ENCODE data around the gene MIGA2. TPM values are rescaled to one million over a fixed set of nuclear protein-coding genes. Genes with fewer than 3 reads are reported as not detected.

Gene MIGA2
- total RNA-seq, 4 donors from 2014 or later, result 37.7 to 66.1 (median 47.4) TPM

DNA sequence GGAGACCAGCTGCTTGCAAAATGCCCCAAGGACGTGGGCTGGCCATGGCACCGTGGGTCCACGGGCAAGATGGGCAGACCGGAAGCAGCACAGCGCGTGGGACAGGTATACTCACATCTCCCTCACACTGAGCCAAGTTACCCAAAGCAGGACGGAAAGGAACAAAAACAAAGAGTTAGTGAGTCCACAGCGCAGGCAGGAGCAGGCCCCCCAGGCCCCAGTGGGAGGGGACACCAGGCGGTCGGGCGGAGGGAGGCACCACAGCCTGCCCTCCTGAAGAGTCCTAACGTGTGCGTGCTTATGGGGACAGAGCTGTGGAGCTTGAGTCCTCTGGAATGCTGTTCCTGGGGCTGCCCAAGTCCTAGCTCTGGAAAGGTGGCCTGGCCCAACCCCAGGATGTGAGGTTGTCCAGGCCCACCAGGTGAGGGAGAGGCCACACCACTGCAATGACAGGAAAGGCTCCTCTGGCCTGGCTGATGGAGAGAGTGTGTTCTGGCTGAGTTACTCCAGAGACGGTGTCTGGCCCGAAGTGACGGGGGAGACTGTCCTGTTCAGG lies 23.5 kb upstream of the MIGA2 start:
- TF ChIP-seq, protein P1, sequence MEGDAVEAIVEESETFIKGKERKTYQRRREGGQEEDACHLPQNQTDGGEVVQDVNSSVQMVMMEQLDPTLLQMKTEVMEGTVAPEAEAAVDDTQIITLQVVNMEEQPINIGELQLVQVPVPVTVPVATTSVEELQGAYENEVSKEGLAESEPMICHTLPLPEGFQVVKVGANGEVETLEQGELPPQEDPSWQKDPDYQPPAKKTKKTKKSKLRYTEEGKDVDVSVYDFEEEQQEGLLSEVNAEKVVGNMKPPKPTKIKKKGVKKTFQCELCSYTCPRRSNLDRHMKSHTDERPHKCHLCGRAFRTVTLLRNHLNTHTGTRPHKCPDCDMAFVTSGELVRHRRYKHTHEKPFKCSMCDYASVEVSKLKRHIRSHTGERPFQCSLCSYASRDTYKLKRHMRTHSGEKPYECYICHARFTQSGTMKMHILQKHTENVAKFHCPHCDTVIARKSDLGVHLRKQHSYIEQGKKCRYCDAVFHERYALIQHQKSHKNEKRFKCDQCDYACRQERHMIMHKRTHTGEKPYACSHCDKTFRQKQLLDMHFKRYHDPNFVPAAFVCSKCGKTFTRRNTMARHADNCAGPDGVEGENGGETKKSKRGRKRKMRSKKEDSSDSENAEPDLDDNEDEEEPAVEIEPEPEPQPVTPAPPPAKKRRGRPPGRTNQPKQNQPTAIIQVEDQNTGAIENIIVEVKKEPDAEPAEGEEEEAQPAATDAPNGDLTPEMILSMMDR (IDR thresholded peaks at IDR 0.05), result no peak
- no peak for TF ChIP-seq POLR2A (IDR thresholded peaks at IDR 0.05)
- no peak overlapping the region for H3K4me3 ChIP-seq (ENCODE audit: low read depth, poor library complexity, severe bottlenecking)
- DNase-seq (ENCODE audit: low spot score in 2 of 2), result no peak
- intact Hi-C loops (cut with DNase I; ENCODE audit: low total_unique reads), result no loop called here
- WGBS, 2 donors, result 93 to 95% methylated on average over 16 of the region's 16 CpGs

DNA sequence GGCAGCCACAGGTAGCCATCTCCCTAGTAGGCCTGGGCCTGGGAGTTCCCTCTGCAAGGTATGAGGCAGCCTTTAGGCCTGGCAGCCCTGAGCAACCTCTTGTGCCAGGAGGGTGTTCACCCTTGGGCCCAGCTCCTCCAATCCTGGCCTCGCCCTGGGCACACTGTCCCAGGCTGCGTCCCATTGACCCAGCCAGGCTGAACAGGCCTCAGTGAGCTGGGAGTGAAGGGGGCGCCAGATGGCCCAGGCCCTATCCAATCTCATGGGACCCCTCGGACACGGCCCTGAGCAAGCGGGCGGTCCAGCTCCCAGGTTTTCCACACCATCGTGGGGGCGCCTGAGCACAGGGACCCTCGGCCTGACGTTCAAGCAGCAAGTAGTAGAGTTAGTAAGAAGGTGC lies 22.8 kb upstream of the MIGA2 start:
- intact Hi-C loops (cut with DNase I; ENCODE audit: low total_unique reads), result no loop called here
- WGBS, 2 donors, result 90 to 93% methylated on average over 10 to 11 of the region's 11 CpGs
- DNase-seq (ENCODE audit: low spot score in 2 of 2), result no peak
- TF ChIP-seq POLR2A (IDR thresholded peaks at IDR 0.05), result no peak
- TF ChIP-seq, protein P1 (IDR thresholded peaks at IDR 0.05), result no peak
- no peak overlapping the region for H3K4me3 ChIP-seq (ENCODE audit: low read depth, poor library complexity, severe bottlenecking)

DNA sequence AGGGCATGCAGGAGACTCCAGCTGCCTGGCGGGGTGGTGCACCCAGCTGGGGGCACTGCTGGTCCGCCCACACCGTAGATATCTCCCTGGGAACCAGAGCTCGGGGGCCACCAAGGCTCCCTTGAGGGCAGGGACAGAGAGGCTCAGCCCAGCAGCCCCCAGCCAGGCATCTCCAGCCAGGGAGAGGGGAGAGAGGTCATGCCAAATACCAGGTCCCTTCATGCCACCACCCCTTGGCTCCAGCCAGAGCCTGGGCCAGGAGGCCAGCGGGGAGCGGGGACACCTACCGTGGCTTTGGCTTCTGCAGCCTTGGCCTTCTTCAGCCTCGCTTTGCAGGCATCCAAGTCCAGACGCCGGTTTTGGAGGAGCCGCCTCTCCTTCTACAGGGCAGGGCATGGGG lies 22.3 kb upstream of the MIGA2 start:
- WGBS, 2 donors, result 90 to 92% methylated on average over 9 to 11 of the region's 11 CpGs
- intact Hi-C loops (cut with DNase I; ENCODE audit: low total_unique reads), result no loop called here
- TF ChIP-seq, protein P1 (IDR thresholded peaks at IDR 0.05), result no peak
- TF ChIP-seq POLR2A (IDR thresholded peaks at IDR 0.05), result no peak

DNA sequence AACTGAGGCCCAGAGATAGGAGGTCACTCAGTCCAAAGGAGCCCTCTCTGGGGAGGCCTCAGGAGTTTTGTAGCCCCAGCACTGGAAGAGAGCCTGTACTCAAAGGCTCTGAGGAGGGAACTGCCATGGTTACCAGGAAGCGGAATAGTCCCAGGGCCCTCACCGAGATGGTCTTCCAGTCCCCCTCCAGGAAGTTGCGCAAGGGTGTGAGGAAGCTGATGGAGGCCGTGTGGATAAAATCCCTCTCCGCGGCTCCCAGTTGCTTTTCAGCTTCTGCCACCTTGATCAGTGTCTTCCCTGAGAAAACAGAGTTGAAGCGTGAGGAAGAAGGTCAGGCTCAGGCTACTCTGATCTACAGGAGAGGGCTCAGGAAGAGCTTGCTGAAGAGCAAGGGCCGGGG lies 21.8 kb upstream of the MIGA2 start:
- TF ChIP-seq, protein P1 (IDR thresholded peaks at IDR 0.05), result no peak
- no peak for TF ChIP-seq POLR2A (IDR thresholded peaks at IDR 0.05)
- no peak overlapping the region for H3K4me3 ChIP-seq (ENCODE audit: low read depth, poor library complexity, severe bottlenecking)
- no peak for DNase-seq (ENCODE audit: low spot score in 2 of 2)
- WGBS, 2 donors, result 86 to 90% methylated on average over 8 of the region's 8 CpGs
- intact Hi-C loops (cut with DNase I; ENCODE audit: low total_unique reads), result no loop called here

More for the DNA sequence above, 22.3 kb upstream of the MIGA2 start:
- DNase-seq (ENCODE audit: low spot score in 2 of 2), result no peak
- H3K4me3 ChIP-seq (ENCODE audit: low read depth, poor library complexity, severe bottlenecking), result no peak overlapping the region

DNA sequence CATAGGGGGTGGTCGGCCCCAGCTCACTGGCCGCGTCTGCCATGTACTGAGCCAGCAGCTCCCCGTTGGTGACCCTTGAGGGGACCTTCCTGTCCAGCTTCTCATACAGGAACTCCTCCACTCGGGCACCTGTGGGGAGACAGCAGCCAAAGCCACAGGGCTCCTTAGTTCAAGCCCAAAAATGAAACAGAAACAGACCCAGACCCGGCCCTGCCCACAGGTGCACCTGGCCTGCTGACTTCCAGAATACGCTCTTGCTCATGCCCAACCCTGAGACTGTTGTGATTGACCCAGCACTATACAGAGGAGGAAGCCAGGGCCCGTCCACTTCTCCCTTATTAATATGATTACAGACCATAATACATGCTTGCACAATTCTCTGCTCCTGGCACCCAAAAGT lies 15.3 kb upstream of the MIGA2 start:
- intact Hi-C loops (cut with DNase I; ENCODE audit: low total_unique reads), result no loop called here
- H3K4me3 ChIP-seq (ENCODE audit: low read depth, poor library complexity, severe bottlenecking), result no peak overlapping the region
- no peak for DNase-seq (ENCODE audit: low spot score in 2 of 2)
- 75 to 78% methylated on average over 8 of the region's 8 CpGs for WGBS, 2 donors
- no peak for TF ChIP-seq POLR2A (IDR thresholded peaks at IDR 0.05)
- TF ChIP-seq, protein P1 (IDR thresholded peaks at IDR 0.05), result no peak

DNA sequence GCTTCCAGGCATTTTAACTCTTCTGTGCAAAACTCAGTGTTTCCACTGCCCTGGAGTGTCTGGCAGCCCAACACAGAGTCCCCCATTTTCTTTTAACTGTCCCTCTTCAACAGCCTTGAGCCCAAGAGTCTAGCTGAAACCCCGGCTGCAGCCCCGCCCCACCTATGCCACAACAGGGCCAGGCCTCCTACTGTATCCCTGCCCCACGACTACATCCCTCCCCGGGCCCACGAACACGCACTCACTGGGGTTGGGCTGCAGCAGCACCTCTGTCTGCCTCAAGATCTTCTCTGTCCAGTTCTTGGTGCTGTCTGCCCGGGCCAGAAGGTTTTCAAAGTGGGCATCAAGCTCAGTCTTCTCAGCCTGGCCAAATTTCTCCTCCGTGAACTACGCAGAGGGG lies 14.4 kb upstream of the MIGA2 start:
- 82 to 84% methylated on average over 9 of the region's 9 CpGs for WGBS, 2 donors
- TF ChIP-seq POLR2A (IDR thresholded peaks at IDR 0.05), result no peak
- TF ChIP-seq, protein P1 (IDR thresholded peaks at IDR 0.05), result no peak
- intact Hi-C loops (cut with DNase I; ENCODE audit: low total_unique reads), result no loop called here
- no peak overlapping the region for H3K4me3 ChIP-seq (ENCODE audit: low read depth, poor library complexity, severe bottlenecking)
- no peak for DNase-seq (ENCODE audit: low spot score in 2 of 2)
